GM21447 (cell line): ENCODE data around the gene FAHD1.
"Not testable (repeated sequence)": the region's sequence is repeated elsewhere in the genome, so short reads cannot be mapped to it uniquely, and the experiment has no call there.

Source experiments
- ATAC-seq: cut with Tn5 transposase; IDR thresholded peaks from one replicate; pipeline ENCODE4 v1.9.1; 2021; ENCODE audit not compliant: unreplicated experiment

The FAHD1 gene

DNA sequence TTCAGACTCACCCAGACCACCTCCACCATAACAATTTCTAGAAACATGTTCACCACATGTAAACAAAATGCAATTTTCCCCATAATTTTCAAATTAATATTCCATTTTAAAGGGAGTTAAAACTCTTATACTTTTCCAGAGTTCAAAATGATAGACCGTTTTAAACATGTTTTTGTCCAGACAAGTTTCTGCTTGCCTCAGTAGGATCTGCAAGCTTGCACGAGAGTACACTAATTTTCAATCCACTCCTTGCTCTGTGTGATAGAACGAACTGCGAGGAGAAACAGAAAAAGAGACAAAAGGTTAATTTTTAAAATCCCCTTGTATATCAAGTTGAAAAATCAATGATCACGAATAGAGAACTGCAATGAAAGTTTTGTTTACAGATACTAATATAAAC lies 7.1 kb downstream of the FAHD1 start:
- no peak for ATAC-seq

DNA sequence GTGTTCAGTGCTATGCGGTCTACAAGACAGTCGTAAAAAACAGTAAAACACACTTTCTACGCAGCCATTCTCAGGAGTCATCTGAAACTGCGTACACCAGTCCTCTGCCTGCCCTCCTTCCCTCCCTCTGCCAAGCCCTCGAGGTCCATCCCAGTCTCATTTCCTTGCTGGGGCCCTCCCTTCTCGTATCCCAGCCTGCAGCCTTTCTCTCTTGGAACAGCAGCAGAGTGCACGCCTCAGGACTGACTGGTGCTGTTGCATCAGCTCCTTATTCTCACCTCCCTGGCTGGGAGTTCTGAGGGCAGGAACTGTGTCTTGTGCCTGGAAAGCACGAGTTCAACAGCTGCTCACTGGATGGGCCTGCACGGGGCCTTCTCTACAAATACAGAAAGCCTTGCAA lies 12.5 kb downstream of the FAHD1 start:
- no peak for ATAC-seq

DNA sequence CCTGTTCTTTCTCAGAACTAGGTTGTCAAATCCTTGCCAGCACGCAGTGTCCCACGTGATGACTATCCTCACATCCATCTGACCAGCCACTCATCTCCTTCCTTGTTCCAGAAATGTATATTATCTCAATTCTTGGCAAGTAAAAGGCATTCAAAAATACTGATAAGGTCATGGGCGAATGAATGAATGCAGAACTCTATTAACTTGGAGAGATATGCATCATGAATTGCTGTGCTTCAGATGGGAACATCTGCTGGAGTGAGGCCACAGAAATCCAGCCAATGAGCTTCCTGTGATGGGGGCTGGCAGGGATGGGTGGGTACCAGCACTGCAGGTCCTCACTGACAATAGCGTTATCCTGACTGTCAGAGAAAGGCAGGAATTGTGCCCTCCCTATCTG lies 19.0 kb downstream of the FAHD1 start:
- ATAC-seq = no peak

- ATAC-seq = no peak
These were observed 19.4 kb downstream of the FAHD1 start for GRCh38 chr16:1846416-1846815.

DNA sequence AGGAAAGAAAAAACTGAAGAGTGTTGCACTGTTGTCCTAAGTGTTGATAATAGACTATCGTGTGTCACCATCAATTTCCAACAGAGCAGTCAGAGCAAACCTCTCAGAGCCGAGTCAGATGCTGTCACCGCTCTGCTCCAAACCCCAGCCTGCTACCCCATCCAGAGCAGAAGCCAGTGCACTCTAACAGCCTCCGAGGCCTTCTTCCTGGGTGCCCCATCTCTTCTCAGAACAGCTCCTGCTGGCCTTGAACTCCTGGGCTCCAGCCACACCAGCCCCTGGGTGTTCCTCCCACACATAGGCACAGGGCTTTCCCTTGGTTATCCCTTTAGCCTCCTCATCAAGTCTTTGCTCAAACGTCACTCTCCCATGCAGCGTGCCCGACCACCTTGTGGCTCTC lies 24.0 kb downstream of the FAHD1 start:
- ATAC-seq = no peak

DNA sequence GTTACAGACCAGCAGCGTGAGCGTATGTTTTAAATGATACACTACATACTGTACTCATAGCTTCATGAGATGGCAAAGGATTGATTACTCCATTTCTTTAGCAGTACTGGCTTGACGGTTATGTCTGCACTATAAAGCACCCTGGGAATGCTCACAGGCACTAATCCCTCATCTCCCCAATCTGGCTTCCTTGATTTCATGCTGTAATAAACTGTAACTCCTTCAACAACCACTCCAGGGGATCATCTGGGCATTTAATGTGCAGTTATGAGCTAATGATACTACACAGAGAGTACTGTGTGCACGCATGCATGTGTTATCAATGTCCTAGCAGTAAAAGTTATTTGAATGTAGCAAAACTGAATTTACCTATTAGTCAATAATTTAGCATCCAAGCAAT lies 24.8 kb downstream of the FAHD1 start:
- ATAC-seq = no peak

DNA sequence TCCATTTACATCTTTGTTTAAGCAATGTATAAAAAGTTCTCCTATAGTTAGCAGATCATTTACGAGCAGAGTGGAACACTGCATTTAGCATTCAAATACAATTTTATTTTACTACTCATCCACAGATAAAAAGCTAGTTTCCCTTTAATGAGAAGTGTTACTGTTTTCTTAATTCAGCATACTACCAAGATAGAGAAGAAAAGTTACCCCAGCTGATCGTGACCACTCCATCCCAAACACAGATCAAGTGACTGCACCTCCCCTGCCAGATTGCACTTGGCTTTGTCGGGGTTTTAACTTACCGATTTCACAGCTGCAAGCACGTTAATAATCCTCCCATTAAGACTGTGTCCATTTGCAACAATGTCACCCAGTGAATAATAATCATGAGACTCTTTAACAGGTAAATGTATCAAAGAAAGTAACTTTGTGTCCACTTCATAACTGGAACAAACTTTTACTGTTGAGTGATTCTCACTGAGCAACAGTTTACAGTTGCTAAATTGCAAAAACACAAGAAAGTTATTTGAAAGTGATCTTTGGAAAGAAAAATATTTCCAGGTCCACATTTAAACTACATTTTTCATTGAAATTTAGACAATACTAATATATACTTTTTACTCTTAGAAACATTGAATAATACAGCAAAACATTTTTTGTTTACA lies 30.6 kb downstream of the FAHD1 start:
- ATAC-seq = no peak

GRCh38 chr16:1858189-1858865 lies 31.3 kb downstream of the FAHD1 start:
- no peak for ATAC-seq

- ATAC-seq = no peak
These were observed 32.6 kb downstream of the FAHD1 start for GRCh38 chr16:1859650-1860049.

DNA sequence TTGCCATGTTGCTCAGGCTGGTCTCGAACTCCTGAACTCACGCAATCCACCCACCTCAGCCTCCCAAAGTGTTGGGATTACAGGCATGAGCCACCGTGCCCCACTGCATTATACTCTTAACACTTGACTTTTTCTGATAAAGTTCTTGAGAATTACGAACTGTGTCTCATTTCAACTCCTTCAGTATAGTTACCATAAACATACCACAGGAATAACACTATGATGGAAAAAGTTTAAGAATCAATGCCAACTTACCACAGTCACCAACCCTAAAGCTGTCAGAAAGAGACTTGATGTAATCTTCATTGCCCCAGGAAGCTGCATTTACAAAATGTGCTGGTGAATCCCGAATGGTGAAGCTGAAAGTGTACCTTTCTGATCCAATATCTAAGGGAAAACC lies 34.7 kb downstream of the FAHD1 start:
- no peak for ATAC-seq

DNA sequence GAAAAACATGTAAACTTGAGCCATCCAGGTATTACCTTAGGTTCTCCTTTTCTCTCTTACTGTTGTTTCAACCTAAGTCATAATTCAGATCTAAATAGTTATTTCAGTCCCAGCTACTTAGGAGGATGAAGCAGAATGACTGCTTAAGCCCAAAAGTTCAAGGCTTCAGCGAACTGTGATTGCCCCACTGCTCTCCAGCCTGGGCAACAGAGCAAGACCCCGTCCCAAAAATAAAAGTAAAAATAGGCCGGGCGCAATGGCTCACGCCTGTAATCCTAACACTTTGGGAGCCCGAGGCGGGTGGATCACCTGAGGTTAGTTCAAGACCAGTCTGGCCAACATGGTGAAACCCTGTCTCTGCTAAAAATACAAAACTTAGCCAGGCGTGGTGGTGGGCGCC lies 35.4 kb downstream of the FAHD1 start:
- ATAC-seq = no peak

- ATAC-seq = no peak
These were observed 36.9 kb downstream of the FAHD1 start for GRCh38 chr16:1863681-1864460.

- no peak for ATAC-seq
These were observed 39.1 kb downstream of the FAHD1 start for GRCh38 chr16:1865902-1866690.

GRCh38 chr16:1870365-1871082 lies 43.5 kb downstream of the FAHD1 start:
- no peak for ATAC-seq

DNA sequence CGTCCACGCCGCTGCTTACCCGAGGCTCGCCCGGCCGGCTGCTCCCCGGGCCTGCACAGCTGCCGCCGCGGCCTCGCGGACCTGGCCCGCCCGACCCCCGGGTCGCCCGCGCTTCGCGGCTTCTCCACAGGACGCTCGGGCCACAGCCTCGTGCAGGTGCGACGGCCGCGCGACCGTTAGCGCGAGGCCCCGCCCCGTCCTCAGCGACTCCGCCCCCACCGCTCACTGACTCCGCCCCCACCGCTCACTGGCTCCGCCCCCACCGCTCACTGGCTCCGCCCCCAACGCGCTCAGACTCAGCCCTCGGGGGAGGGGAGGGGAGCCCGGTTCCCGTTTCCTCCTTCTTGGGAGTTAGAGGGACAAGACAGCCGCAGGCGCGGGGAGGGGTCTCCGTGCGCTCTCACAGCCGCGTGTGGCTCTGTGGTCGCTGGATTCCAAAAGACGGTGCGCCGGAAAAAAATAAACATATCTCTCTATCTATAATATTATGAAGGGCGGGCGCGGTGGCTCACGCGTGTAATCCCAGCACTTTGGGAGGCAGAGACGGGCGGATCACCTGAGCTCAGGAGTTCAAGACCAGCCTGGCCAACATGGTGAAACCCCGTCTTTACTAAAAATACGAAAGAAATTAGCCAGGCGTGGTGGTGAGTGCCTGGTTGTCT lies 45.1 kb downstream of the FAHD1 start, which contains the start of gene MEIOB:
Gene MEIOB, minus strand, starts transcription at position 191 of the 662 bp plus-strand sequence. CDS start 3,989 bp downstream, outside the sequence.
- ATAC-seq = no peak

DNA sequence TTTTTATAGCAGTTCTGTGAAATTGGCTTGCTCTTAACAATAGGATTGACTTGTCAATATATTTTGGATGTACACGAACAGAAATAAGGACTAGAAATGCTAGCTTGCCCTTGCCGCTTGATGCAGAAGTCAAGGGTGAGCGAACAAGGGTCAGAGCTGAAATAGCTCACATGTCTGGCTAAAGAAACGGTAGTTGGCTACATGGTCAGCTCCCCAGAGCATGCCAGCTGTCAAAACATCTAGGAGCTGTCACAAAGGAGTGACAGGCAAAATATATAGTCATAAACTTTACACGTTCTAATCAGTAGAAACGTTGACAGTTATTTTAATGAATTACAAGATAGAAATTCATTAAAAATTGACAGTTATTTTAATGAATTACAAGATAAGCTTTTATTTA lies 47.8 kb downstream of the FAHD1 start:
- ATAC-seq = no peak

DNA sequence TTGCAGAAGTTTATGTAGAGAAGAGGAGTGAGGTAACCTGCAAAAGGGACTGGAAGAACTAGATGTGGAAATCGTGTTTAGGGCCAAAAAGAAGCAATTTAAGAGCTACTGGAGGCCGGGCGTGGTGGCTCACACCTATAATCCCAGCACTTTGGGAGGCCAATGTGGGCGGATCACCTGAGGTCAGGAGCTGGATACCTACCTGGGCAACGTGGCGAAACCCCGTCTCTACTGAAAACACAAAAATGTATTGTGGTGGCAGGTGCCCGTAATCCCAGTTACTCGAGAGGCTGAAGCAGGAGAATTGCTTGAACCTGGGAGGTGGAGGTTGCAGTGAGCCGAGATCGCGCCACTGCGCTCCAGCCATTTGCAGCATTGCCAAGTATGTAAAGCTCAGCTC lies 49.1 kb downstream of the FAHD1 start:
- not testable (repeated sequence) for ATAC-seq

DNA sequence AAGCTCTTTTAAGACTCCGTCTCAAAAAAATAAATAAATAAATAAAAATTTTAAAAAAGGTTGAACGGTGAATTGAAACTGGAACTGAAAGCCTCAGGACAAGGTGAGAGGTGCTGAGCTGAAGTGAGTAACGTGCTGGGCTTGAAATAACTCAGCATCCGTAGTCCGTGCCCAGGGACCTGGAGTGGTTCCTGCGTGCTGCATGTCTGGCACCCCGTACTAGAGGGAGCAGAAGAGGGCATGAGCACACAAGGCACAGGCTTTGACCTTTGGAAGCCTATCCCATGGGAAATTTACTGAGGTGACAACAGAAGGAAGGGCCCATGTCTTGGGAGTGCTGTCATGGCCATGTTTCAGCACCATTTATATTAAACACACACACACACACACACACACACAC lies 49.5 kb downstream of the FAHD1 start:
- no peak for ATAC-seq

- ATAC-seq = no peak
These were observed 50.1 kb downstream of the FAHD1 start for GRCh38 chr16:1877089-1877488.

DNA sequence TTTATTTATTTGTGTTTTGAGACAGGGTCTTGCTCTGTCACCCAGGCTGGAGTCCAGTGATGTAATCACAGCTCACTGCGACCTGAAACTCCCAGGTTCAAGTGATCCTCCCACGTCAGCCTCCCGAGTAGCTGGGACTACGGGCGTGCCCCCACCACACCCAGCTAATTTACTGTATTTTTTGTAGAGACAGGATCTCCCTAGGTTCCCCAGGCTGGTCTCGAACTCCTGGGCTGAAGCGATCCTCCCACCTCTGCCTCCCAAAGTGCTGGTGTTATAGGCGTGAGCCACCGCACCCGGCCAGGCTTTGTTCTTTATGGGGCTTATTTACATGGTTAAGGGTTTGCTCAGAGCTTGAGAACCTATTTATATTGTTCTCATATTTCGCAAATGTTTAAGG lies 50.8 kb downstream of the FAHD1 start:
- ATAC-seq = no peak
